ENCODE data around the gene CERT1.
A peak's percentile ranks its signal among the peaks of the same experiment; 100 is the strongest.
"Not testable (repeated sequence)": the region's sequence is repeated elsewhere in the genome, so short reads cannot be mapped to it uniquely, and the experiment has no call there.

CERT1 gene

GRCh38 chr5:75349663-75350062 lies 161.8 kb downstream of the CERT1 start:
- no peak for DNase-seq (ENCODE audit: low read depth in 3 of 3)

- no peak for DNase-seq (ENCODE audit: low read depth in 3 of 3)
These were observed 163.2 kb downstream of the CERT1 start for GRCh38 chr5:75348241-75348640.

DNA sequence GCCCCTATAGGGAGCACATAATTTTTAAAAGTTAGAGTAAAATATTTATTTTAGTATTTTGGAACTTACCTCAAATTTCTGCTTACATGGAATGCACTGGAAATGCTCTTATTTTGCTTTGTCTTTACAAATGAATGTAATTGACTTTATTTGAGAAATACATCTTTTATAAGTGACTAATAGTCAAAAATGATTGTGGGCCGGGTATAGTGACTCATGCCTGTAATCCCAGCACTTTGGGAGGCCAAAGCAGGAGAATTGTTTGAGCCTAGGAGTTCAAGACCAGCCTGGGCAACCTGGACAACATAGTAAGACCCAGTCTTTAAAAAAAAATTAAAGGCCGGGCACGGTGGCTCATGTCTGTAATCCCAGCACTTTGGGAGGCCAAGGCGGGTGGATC lies 168.6 kb downstream of the CERT1 start:
- DNase-seq (ENCODE audit: low read depth in 3 of 3) = no peak

DNA sequence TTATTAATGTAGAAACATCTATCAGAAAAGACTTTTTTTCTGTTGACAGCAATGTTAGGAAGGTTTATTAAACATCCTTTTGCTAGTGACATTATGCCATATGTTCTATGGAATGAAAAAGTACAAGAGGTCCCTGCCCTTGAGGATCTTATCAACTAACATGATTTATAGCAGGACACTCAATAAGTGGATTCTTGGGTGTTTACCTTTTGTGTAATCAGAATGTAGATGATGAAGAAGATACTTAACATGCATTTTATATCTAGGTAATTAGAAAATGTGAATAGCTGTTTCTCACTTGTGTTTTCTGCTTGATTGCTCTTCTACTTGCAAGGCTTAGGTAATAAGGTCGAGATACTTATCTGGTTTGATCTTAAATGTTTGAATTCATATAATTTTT lies 169.5 kb downstream of the CERT1 start:
- DNase-seq (ENCODE audit: low read depth in 3 of 3) = no peak

DNA sequence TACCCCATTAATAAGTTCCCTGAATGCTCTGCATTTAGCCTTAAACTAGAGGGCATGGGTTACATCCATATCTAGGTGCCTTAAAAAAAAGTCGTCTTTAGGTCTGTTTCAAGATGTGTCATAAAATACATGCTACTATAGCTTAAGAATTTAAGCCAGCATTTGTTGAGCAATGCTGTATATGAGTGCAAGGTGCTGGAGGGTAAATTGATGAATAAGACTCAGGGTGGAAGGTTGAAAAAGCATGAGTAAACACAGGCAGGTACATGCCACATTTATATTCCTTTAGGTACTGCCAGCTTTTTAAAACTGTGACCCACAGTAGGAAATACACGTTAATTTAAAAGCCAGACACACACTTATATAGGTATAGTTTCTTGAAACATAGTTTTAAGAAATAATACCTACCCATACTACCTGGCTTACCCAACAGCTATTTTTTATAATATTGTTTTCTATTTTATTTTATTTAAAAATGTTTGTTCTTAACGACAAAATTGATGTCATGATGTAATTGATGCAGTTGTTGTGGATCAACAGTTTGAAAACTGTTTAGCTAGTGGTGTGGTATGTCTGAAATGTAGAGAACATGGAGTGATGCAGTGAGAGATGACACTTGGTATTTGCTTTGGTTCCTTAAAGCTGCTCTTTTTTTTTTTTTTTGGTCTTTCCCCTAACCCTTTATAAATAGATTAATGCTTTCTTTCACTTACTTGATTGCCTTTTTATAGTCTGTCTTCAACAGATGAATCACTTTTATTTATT lies 170.5 kb downstream of the CERT1 start:
- DNase-seq (ENCODE audit: low read depth in 3 of 3) = no peak

- no peak for DNase-seq (ENCODE audit: low read depth in 3 of 3)
These were observed 173.0 kb downstream of the CERT1 start for GRCh38 chr5:75338408-75338807.

GRCh38 chr5:75337366-75338021 lies 173.9 kb downstream of the CERT1 start:
- DNase-seq (ENCODE audit: low read depth in 3 of 3) = peak in 2 of 3 experiments; percentile 5 to 28

GRCh38 chr5:75336615-75337336 lies 174.7 kb downstream of the CERT1 start, which contains the start of gene HMGCR:
TSS of gene HMGCR (plus strand) at chr5:75337220. CDS start at chr5:75342606, 5,386 bp downstream.
- DNase-seq (ENCODE audit: low read depth in 3 of 3) = peak; percentile 88 to 97 (median 95)

GRCh38 chr5:75335952-75336614 lies 175.3 kb downstream of the CERT1 start:
- no peak for DNase-seq (ENCODE audit: low read depth in 3 of 3)

- no peak for DNase-seq (ENCODE audit: low read depth in 3 of 3)
These were observed 175.9 kb downstream of the CERT1 start for GRCh38 chr5:75335486-75335885.

DNA sequence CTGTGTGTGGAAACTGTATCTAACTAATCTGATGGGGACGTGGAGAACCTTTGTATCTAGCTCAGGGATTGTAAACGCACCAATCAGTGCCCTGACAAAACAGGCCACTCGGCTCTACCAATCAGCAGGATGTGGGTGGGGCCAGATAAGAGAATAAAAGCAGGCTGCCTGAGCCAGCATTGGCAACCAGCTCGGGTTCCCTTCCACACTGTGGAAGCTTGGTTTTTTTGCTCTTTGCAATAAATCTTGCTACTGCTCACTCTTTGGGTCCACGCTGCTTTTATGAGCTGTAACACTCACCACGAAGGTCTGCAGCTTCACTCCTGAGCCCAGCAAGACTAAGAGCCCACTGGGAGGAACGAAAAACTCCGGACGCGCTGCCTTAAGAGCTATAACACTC lies 177.0 kb downstream of the CERT1 start:
- DNase-seq (ENCODE audit: low read depth in 3 of 3) = not testable (repeated sequence)

GRCh38 chr5:75333759-75334158 lies 177.7 kb downstream of the CERT1 start:
- not testable (repeated sequence) for DNase-seq (ENCODE audit: low read depth in 3 of 3)

- no peak for DNase-seq (ENCODE audit: low read depth in 3 of 3)
These were observed 180.0 kb downstream of the CERT1 start for GRCh38 chr5:75331095-75332090.

DNA sequence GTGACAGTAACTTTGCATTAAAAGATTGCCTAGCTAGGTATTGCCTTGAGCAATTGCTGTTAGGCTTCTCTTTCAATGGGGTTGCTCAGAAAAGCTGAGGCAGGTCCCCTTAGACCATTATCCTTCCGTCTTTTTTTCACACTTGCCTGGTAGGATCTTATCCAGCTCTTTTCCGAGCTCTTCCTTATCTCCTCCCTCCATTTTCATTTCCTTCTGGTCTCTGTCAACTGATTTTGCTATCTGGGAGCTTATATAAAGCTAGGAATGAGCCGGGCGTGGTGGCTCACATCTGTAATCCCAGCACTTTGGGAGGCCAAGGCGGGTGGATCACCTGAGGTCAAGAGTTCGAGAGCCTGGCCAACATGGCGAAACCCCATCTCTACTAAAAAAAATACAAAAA lies 181.0 kb downstream of the CERT1 start:
- DNase-seq (ENCODE audit: low read depth in 3 of 3) = no peak
